H1 (cell line): ENCODE results near the gene SNAP47. TPM values are rescaled to one million over a fixed set of nuclear protein-coding genes. Genes with fewer than 3 reads are reported as not detected.

Experiments
- CTCF ChIA-PET: fragments of 300-600 bp; sonication (Branson Sonifier 250); formaldehyde crosslinking; loops from one replicate; lab custom pipeline; 2021; ENCODE audit not compliant: partially characterized antibody; lab: Charles Lee
- POLR2A ChIA-PET: fragments of 300-600 bp; sonication (Branson Sonifier 250); formaldehyde crosslinking; loops from one replicate; lab custom pipeline; 2021; ENCODE audit warnings: inconsistent platforms; ENCODE audit not compliant: partially characterized antibody; lab: Charles Lee
- DNase-seq, 2 experiments: peaks; one replicate each; pipeline versions ENCODE4 v3.0.0 to v3.0.0-alpha.2; 2010 to 2022; ENCODE audit warnings: low spot score in 2 of 2, low read depth in 1 of 2, mixed read lengths in 1 of 2
- FAIRE-seq: peaks from 2 replicates; lab custom pipeline; 2011; peaks lifted over from hg19 to GRCh38; lab: Jason Lieb, UNC
- H2AFZ ChIP-seq: 2 replicates; pipeline ENCODE4 v1.8.1; 2012; ENCODE audit warnings: low read length, inconsistent platforms
- H2AK5ac ChIP-seq: 2 replicates; pipeline ENCODE4 v1.6.1; 2013; ENCODE audit warnings: low read depth, low read length
- H2BK120ac ChIP-seq: replicated peaks from 2 replicates; pipeline ENCODE3; 2013; ENCODE audit warnings: low read depth, low read length, inconsistent platforms
- H2BK12ac ChIP-seq: 2 replicates; pipeline ENCODE4 v1.6.1; 2013; ENCODE audit warnings: low read depth, low read length
- H2BK15ac ChIP-seq: 2 replicates; pipeline ENCODE4 v1.6.1; 2013; ENCODE audit warnings: low read length
- H2BK20ac ChIP-seq: 2 replicates; pipeline ENCODE4 v1.6.1; 2013; ENCODE audit warnings: low read length
- H2BK5ac ChIP-seq: 2 replicates; pipeline ENCODE4 v1.6.1; 2013; ENCODE audit warnings: low read depth, low read length
- H3K14ac ChIP-seq: 2 replicates; pipeline ENCODE4 v1.6.1; 2013; ENCODE audit warnings: inconsistent platforms; ENCODE audit not compliant: insufficient read length
- H3K18ac ChIP-seq: 2 replicates; pipeline ENCODE4 v1.6.1; 2013; ENCODE audit warnings: low read length; ENCODE audit errors: extremely low read depth
- H3K23ac ChIP-seq: 2 replicates; pipeline ENCODE4 v1.6.1; 2013; ENCODE audit warnings: inconsistent platforms; ENCODE audit not compliant: insufficient read length
- H3K23me2 ChIP-seq: 2 replicates; pipeline ENCODE4 v1.6.1; 2013; ENCODE audit warnings: low read depth, low read length
- H3K27ac ChIP-seq: 2 replicates; pipeline ENCODE4 v1.6.1; 2011; ENCODE audit warnings: low read depth, low read length, inconsistent platforms
- H3K27me3 ChIP-seq, 4 experiments: replicated peaks in 1 of 4; 1 replicate in 1 of 4; 2 replicates in 3 of 4; pipeline versions ENCODE4 v1.6.1 to v1.8.1; 2011 to 2013; ENCODE audit warnings: low read length in 3 of 4, mild to moderate bottlenecking in 3 of 4, inconsistent platforms in 2 of 4, mixed read lengths in 2 of 4, moderate library complexity in 1 of 4; ENCODE audit not compliant: control insufficient read depth in 3 of 4, insufficient read depth in 3 of 4; ENCODE audit errors: extremely low read depth in 1 of 4
- H3K36me3 ChIP-seq, 4 experiments: 2 replicates each; pipeline versions ENCODE4 v1.6.1 to v1.8.1; 2011 to 2013; ENCODE audit warnings: mild to moderate bottlenecking in 4 of 4, low read length in 3 of 4, moderate library complexity in 2 of 4, control low read depth in 1 of 4, inconsistent platforms in 1 of 4; ENCODE audit not compliant: insufficient read depth in 4 of 4, control insufficient read depth in 2 of 4
- H3K4ac ChIP-seq: replicated peaks from 2 replicates; pipeline ENCODE3; 2013; ENCODE audit warnings: low read length, low read depth, mixed read lengths, inconsistent platforms; ENCODE audit not compliant: insufficient read length
- H3K4me1 ChIP-seq, 4 experiments: replicated peaks in 1 of 4; 1 replicate in 1 of 4; 2 replicates in 3 of 4; pipeline versions ENCODE4 v1.6.1 to v1.8.1; 2011 to 2013; ENCODE audit warnings: low read length in 3 of 4, inconsistent platforms in 2 of 4, mixed read lengths in 1 of 4; ENCODE audit not compliant: insufficient read depth in 4 of 4, control insufficient read depth in 3 of 4
- H3K4me2 ChIP-seq, 2 experiments: 2 replicates each; pipeline versions ENCODE4 v1.6.1 to v1.8.1; 2011 to 2013; ENCODE audit warnings: low read depth in 2 of 2, low read length in 2 of 2, control low read depth in 1 of 2, inconsistent platforms in 1 of 2, mild to moderate bottlenecking in 1 of 2; ENCODE audit not compliant: insufficient read depth in 1 of 2
- H3K4me3 ChIP-seq, 4 experiments: fragments of 200-600, 300-600 bp in 1 of 4; sonication (generic), shearing (Covaris generic), sonication (Bioruptor Twin) in 1 of 4; 2 replicates each; pipeline versions ENCODE4 v1.5.1 to v1.8.1; 2011 to 2016; ENCODE audit warnings: low read length in 4 of 4, low read depth in 3 of 4, control low read depth in 2 of 4, inconsistent platforms in 2 of 4, mild to moderate bottlenecking in 2 of 4, mixed read lengths in 1 of 4, moderate library complexity in 1 of 4; ENCODE audit not compliant: insufficient read depth in 2 of 4; ENCODE audit errors: extremely low read depth in 1 of 4
- H3K56ac ChIP-seq: replicated peaks from 2 replicates; pipeline ENCODE3; 2013; ENCODE audit warnings: low read depth, mild to moderate bottlenecking, mixed read lengths, low read length, inconsistent platforms; ENCODE audit not compliant: insufficient read length
- H3K79me1 ChIP-seq: 2 replicates; pipeline ENCODE4 v1.6.1; 2013; ENCODE audit warnings: low read depth, low read length, control low read depth
- H3K79me2 ChIP-seq, 2 experiments: 2 replicates each; pipeline versions ENCODE4 v1.6.1 to v1.8.1; 2012 to 2013; ENCODE audit warnings: low read length in 2 of 2, mild to moderate bottlenecking in 2 of 2, inconsistent platforms in 1 of 2; ENCODE audit not compliant: insufficient read depth in 2 of 2, control insufficient read depth in 1 of 2
- H3K9ac ChIP-seq, 4 experiments: replicated peaks in 1 of 4; 1 replicate in 1 of 4; 2 replicates in 3 of 4; pipeline versions ENCODE4 v1.6.1 to v1.8.1; 2011 to 2013; ENCODE audit warnings: low read depth in 3 of 4, low read length in 3 of 4, control low read depth in 2 of 4, mild to moderate bottlenecking in 2 of 4, moderate library complexity in 2 of 4, inconsistent platforms in 1 of 4; ENCODE audit errors: extremely low read depth in 1 of 4
- H3K9me3 ChIP-seq, 2 experiments: 2 replicates each; pipeline versions ENCODE4 v1.6.1 to v1.8.1; 2012 to 2013; ENCODE audit warnings: mild to moderate bottlenecking in 2 of 2, moderate library complexity in 2 of 2, control low read depth in 1 of 2, inconsistent platforms in 1 of 2, low read depth in 1 of 2, low read length in 1 of 2, mixed read lengths in 1 of 2; ENCODE audit not compliant: insufficient read depth in 2 of 2
- H4K20me1 ChIP-seq, 2 experiments: replicated peaks in 1 of 2; 2 replicates each; pipeline versions ENCODE3 to v1.8.1; 2011 to 2013; ENCODE audit warnings: inconsistent platforms in 2 of 2, low read length in 2 of 2, mild to moderate bottlenecking in 1 of 2; ENCODE audit not compliant: insufficient read depth in 2 of 2, control insufficient read depth in 1 of 2
- H4K5ac ChIP-seq: 2 replicates; pipeline ENCODE4 v1.6.1; 2013; ENCODE audit warnings: low read length, low read depth, mixed read lengths, inconsistent platforms; ENCODE audit not compliant: insufficient read length
- H4K8ac ChIP-seq: 2 replicates; pipeline ENCODE4 v1.8.0; 2013; ENCODE audit warnings: mild to moderate bottlenecking, moderate library complexity, low read length, inconsistent platforms; ENCODE audit not compliant: insufficient read depth; ENCODE audit errors: extremely low read depth
- H4K91ac ChIP-seq: replicated peaks from 2 replicates; pipeline ENCODE3; 2013; ENCODE audit warnings: low read length, mixed read lengths, inconsistent platforms; ENCODE audit not compliant: insufficient read length
- EP300 ChIP-seq, 2 experiments: IDR thresholded peaks; 1 replicate in 1 of 2; 2 replicates in 1 of 2; pipeline ENCODE4 v1.6.1; 2011 to 2012; ENCODE audit warnings: low read depth in 2 of 2, low read length in 2 of 2, mild to moderate bottlenecking in 2 of 2, borderline replicate concordance in 1 of 2, inconsistent platforms in 1 of 2, moderate library complexity in 1 of 2
- JUND ChIP-seq: IDR thresholded peaks from 2 replicates; pipeline ENCODE4 v1.6.1; 2011; ENCODE audit warnings: mild to moderate bottlenecking, improper control_type of control experiment, low read length
- POLR2A ChIP-seq, 2 experiments: IDR thresholded peaks; 1 replicate in 1 of 2; 2 replicates in 1 of 2; pipeline ENCODE4 v1.6.1; 2011; ENCODE audit warnings: low read depth in 2 of 2, low read length in 2 of 2, mild to moderate bottlenecking in 2 of 2; ENCODE audit errors: control extremely low read depth in 1 of 2
- POLR2AphosphoS5 ChIP-seq: IDR thresholded peaks from 2 replicates; pipeline ENCODE4 v1.6.1; 2011; ENCODE audit warnings: low read depth, low read length
- SUZ12 ChIP-seq: fragments of 200-600 bp; sonication (generic); IDR thresholded peaks from 2 replicates; pipeline ENCODE4 v1.6.1; 2012; ENCODE audit warnings: mild to moderate bottlenecking, inconsistent platforms, low read length, moderate library complexity, mixed read lengths
- ZNF274 ChIP-seq: IDR thresholded peaks from 2 replicates; pipeline ENCODE4 v1.7.0; 2012; ENCODE audit warnings: low read length, borderline replicate concordance; ENCODE audit errors: extremely low read depth
- WGBS, 2 experiments: shearing (Covaris generic) in 1 of 2; methylation state at CpG; one replicate each; pipeline versions ENCODE4 v1.1.6 to v1.1.7; 2013 to 2015; ENCODE audit warnings: low lambda C conversion rate in 2 of 2, mixed read lengths in 2 of 2, inconsistent platforms in 1 of 2, low coverage in 1 of 2, missing lambda C conversion rate in 1 of 2; ENCODE audit not compliant: insufficient replicate concordance in 2 of 2, insufficient coverage in 1 of 2, insufficient read length in 1 of 2; ENCODE audit errors: extremely low coverage in 1 of 2, missing lambda C conversion rate in 1 of 2; 5-methylcytosine and 5-hydroxymethylcytosine counted together
- polyA plus RNA-seq, 7 experiments: library from polyadenylated mRNA; depleted of rRNA in 3 of 7; stranded (reverse) in 5 of 7; unstranded in 2 of 7; fragments of >200 nt in 5 of 7; fragments of 200-250 nt in 2 of 7; gene quantifications; 1 replicate in 5 of 7; 2 replicates in 1 of 7; 4 replicates in 1 of 7; pipeline versions ENCODE4 v1.2.1 to v1.2.3, GENCODE V29; 2011 to 2013; ENCODE audit warnings: missing spikeins in 2 of 7, mixed read lengths in 2 of 7
- total RNA-seq: library from RNA; stranded (reverse); fragmentation: NEBNext Ultra II Directional; extraction: Animal tissue kit (Norgen Biotek cat#: 25700); gene quantifications from 2 replicates; pipeline ENCODE4 v1.2.1, GENCODE V29; 2021

Gene SNAP47
- total and polyA plus RNA-seq, 2 of the 8 experiments (the other 6 are each of a cell fraction or from before 2014, with no cell fraction given) = 37.6 to 42.2 TPM

- peaks cover 0 to 10% (median 6%) of the 10 kb centered on the region in 4 experiments; a peak in 5 of 7 replicates for H3K27me3 ChIP-seq
- H3K9me3 ChIP-seq = no peaks in the 10 kb centered on the region
- H3K4ac ChIP-seq = no peak overlapping the region
- no peak overlapping the region for H4K91ac ChIP-seq
- CTCF ChIA-PET = interaction anchor here (0.6 to 1.1 kb wide), 2 partner anchors 11 to 301 kb away, joined by 3 read pairs; no protein-coding TSS in a partner anchor
- H4K5ac ChIP-seq = no peak overlapping the region
- no peaks in the 10 kb centered on the region for H3K79me2 ChIP-seq
- no peaks in the 10 kb centered on the region for H3K23me2 ChIP-seq
- no peak overlapping the region for H2BK5ac ChIP-seq
- no peaks in the 10 kb centered on the region for H3K79me1 ChIP-seq
- H4K8ac ChIP-seq = no peak overlapping the region; the same call in 1 of the 2 replicates
- H3K18ac ChIP-seq = no peak overlapping the region
- no peak for FAIRE-seq
- H3K4me3 ChIP-seq = no peak overlapping the region
- no peak overlapping the region for H2BK15ac ChIP-seq
- peaks cover 0 to 4% (median 0%) of the 10 kb centered on the region in 4 experiments; a peak in 1 of 8 replicates for H3K36me3 ChIP-seq
- H3K56ac ChIP-seq = no peak overlapping the region
- peak in 1 of 2 experiments; percentile 34 for DNase-seq
- H2AK5ac ChIP-seq = no peak overlapping the region
- POLR2A ChIA-PET = no interaction called here
- peaks cover 0 to 12% of the 10 kb centered on the region in 2 experiments for H4K20me1 ChIP-seq
- H3K4me2 ChIP-seq = no peak overlapping the region
- no peak overlapping the region for H3K27ac ChIP-seq
- H2BK120ac ChIP-seq = no peak overlapping the region
- WGBS, 2 experiments = 90% methylated on average over 14 of the region's 15 CpGs; no CpG with 5 or more reads in 1 of the 2 experiments
- no peaks in the 10 kb centered on the region for H3K4me1 ChIP-seq
- H2AFZ ChIP-seq = no peak overlapping the region
- no peak overlapping the region for H2BK20ac ChIP-seq
- H3K23ac ChIP-seq = no peak overlapping the region
- no peak for TF ChIP-seq JUND
- TF ChIP-seq POLR2A (IDR thresholded peaks at IDR 0.05; ENCODE audit: control extremely low read depth in 1 of 2, low read depth in 2 of 2, low read length in 2 of 2) = no peak
- no peak for TF ChIP-seq EP300 (IDR thresholded peaks at IDR 0.05; ENCODE audit: borderline replicate concordance in 1 of 2, low read depth in 2 of 2, low read length in 2 of 2)
- TF ChIP-seq POLR2AphosphoS5 = no peak
- TF ChIP-seq SUZ12 = no peak
- TF ChIP-seq ZNF274 = no peak
- no peak overlapping the region for H2BK12ac ChIP-seq
- no peak overlapping the region for H3K14ac ChIP-seq
- no peak overlapping the region for H3K9ac ChIP-seq
Observed at GRCh38 chr1:227781314-227781930, 46.2 kb downstream of the SNAP47 start.
